HEK293 (cell line): ENCODE measurements around the gene SYCE1.

Experiments used
- REPIN1 ChIP-seq: fragments of 450-650 bp; formaldehyde crosslinking; IDR thresholded peaks from 2 replicates; pipeline ENCODE4 v1.5.1; 2017; ENCODE audit warnings: missing biosample characterization, missing genetic modification characterization, low read depth
- SP2 ChIP-seq: fragments of 450-650 bp; formaldehyde crosslinking; IDR thresholded peaks from 2 replicates; pipeline ENCODE4 v1.5.1; 2016; ENCODE audit warnings: missing biosample characterization, missing genetic modification characterization
- SP7 ChIP-seq: fragments of 450-650 bp; formaldehyde crosslinking; IDR thresholded peaks from 2 replicates; pipeline ENCODE4 v1.5.1; 2016; ENCODE audit warnings: missing biosample characterization, missing genetic modification characterization
- YY1 ChIP-seq: fragments of 450-650 bp; formaldehyde crosslinking; IDR thresholded peaks from 2 replicates; pipeline ENCODE4 v1.5.1; 2018; ENCODE audit warnings: missing biosample characterization, missing genetic modification characterization
- ZNF175 ChIP-seq: fragments of 450-650 bp; formaldehyde crosslinking; IDR thresholded peaks from 2 replicates; pipeline ENCODE4 v1.5.1; 2016; ENCODE audit warnings: missing biosample characterization, missing genetic modification characterization
- ZNF530 ChIP-seq: fragments of 450-650 bp; formaldehyde crosslinking; IDR thresholded peaks from 2 replicates; pipeline ENCODE4 v1.5.1; 2016; ENCODE audit warnings: low read depth, missing biosample characterization, missing genetic modification characterization
- ZNF549 ChIP-seq: fragments of 450-650 bp; IDR thresholded peaks from 2 replicates; pipeline ENCODE4 v1.5.1; 2018; ENCODE audit warnings: missing biosample characterization, missing genetic modification characterization, mild to moderate bottlenecking, inconsistent platforms, moderate library complexity
- TF ChIP-seq, protein P1 (sequence below): fragments of 450-650 bp; formaldehyde crosslinking; IDR thresholded peaks from 2 replicates; pipeline ENCODE4 v1.5.1; 2016; ENCODE audit warnings: missing biosample characterization, missing genetic modification characterization

DNA sequence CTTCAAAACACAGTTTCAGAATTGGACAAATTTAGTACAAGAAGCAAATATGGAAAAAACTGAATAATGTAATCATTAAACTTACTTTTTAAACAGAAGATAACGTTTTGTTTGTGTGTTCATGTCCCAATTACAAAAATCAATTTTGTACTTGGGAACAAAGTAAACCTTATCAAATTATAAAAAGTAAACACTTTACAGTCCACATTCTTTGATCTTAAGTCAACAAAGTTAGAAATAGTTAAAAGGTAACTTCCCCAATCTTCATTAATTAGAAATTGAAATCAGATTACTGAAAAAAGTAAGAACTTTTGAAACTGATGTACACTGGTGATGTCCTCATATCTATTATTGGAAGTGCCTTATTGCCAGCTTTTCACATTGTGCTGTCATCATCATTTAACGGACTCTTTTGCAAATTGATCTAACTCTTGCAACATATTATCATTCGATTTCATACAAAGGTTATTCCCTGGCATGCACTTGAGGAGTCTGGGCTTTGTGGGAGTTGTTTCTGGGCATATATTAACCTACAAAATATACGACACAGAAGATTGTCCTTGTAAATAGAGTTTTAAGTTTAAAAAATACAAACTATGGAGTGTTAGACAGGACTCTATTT lies 53.4 kb downstream of the SYCE1 start:
- TF ChIP-seq, protein P1, sequence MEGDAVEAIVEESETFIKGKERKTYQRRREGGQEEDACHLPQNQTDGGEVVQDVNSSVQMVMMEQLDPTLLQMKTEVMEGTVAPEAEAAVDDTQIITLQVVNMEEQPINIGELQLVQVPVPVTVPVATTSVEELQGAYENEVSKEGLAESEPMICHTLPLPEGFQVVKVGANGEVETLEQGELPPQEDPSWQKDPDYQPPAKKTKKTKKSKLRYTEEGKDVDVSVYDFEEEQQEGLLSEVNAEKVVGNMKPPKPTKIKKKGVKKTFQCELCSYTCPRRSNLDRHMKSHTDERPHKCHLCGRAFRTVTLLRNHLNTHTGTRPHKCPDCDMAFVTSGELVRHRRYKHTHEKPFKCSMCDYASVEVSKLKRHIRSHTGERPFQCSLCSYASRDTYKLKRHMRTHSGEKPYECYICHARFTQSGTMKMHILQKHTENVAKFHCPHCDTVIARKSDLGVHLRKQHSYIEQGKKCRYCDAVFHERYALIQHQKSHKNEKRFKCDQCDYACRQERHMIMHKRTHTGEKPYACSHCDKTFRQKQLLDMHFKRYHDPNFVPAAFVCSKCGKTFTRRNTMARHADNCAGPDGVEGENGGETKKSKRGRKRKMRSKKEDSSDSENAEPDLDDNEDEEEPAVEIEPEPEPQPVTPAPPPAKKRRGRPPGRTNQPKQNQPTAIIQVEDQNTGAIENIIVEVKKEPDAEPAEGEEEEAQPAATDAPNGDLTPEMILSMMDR (tag by site-specific recombination), result no peak
- TF ChIP-seq YY1 (no peak), ZNF549 (tag by site-specific recombination) (no peak), SP7 (no peak), ZNF530 (tag by site-specific recombination) (no peak), ZNF175 (tag by site-specific recombination) (no peak), REPIN1 (tag by site-specific recombination) (no peak), SP2 (tag by site-specific recombination) (no peak)
